Lower leg skin (tissue), 4 donors: ENCODE data around the gene LARP1. TPM values are rescaled to one million over a fixed set of nuclear protein-coding genes. Genes with fewer than 3 reads are reported as not detected.
"Not testable (repeated sequence)": the region's sequence is repeated elsewhere in the genome, so short reads cannot be mapped to it uniquely, and the experiment has no call there.

Experiments
- DNase-seq, 2 donors: peaks; one replicate each; pipeline ENCODE4 v3.0.0-alpha.2; 2019; ENCODE audit warnings: low spot score in 2 of 2
- H3K4me3 ChIP-seq: fragments of 200-600 bp; sonication (generic); 2 replicates; pipeline ENCODE4 v1.5.1; 2017; ENCODE audit warnings: mild to moderate bottlenecking, low read depth; ENCODE audit not compliant: poor library complexity, severe bottlenecking
- CTCF ChIP-seq, 3 donors: fragments of 450-650 bp; IDR thresholded peaks; one replicate each; pipeline ENCODE4 v1.5.1; 2016; ENCODE audit warnings: antibody characterized with exemption in 3 of 3, mild to moderate bottlenecking in 3 of 3, moderate library complexity in 2 of 3
- POLR2A ChIP-seq, 2 donors: fragments of 450-650 bp; IDR thresholded peaks; one replicate each; pipeline ENCODE4 v1.6.1; 2016 to 2017; ENCODE audit warnings: antibody characterized with exemption in 2 of 2, mild to moderate bottlenecking in 1 of 2, moderate library complexity in 1 of 2
- WGBS, 2 donors: methylation state at CpG; one replicate each; pipeline ENCODE4 v1.1.5; 2018; 5-methylcytosine and 5-hydroxymethylcytosine counted together
- intact Hi-C: fragments of 100-400 bp; cut with DNase I; formaldehyde crosslinking; loops from one replicate; pipeline ENCODE4 v1.15.0; 2023; ENCODE audit warnings: low total_unique reads
- total RNA-seq, 4 donors: library from RNA; depleted of rRNA; stranded (reverse); fragments of >200 nt; gene quantifications; one replicate each; pipeline ENCODE4 v1.1.0, GENCODE V29; 2016

The LARP1 gene
- total RNA-seq, 4 donors from 2014 or later, result 96.0 to 115 (median 104) TPM

- no peak for DNase-seq
- intact Hi-C loops, result no loop called here
- TF ChIP-seq CTCF (IDR thresholded peaks at IDR 0.05) (no peak), POLR2A (IDR thresholded peaks at IDR 0.05) (no peak)
- H3K4me3 ChIP-seq, result no peak overlapping the region
- WGBS, 2 donors, result 7 to 8% methylated on average over 5 of the region's 5 CpGs
These were observed 2.7 kb downstream of the LARP1 start for GRCh38 chr5:154757814-154758406.

- intact Hi-C loops, result no loop called here
- no peak overlapping the region for H3K4me3 ChIP-seq
- no peak for DNase-seq
- TF ChIP-seq CTCF (IDR thresholded peaks at IDR 0.05), result no peak
- no peak for TF ChIP-seq POLR2A (IDR thresholded peaks at IDR 0.05)
- 18 to 20% methylated on average over 5 of the region's 5 CpGs for WGBS, 2 donors
These were observed 3.3 kb downstream of the LARP1 start for GRCh38 chr5:154758493-154758892.

- TF ChIP-seq POLR2A (IDR thresholded peaks at IDR 0.05), result no peak
- TF ChIP-seq CTCF (IDR thresholded peaks at IDR 0.05), result no peak
- no peak for DNase-seq
- WGBS, 2 donors, result 45 to 54% methylated on average over 3 of the region's 3 CpGs
These were observed 3.8 kb downstream of the LARP1 start for GRCh38 chr5:154758977-154759376.

GRCh38 chr5:154759868-154760267, 4.7 kb downstream of the LARP1 start:
- H3K4me3 ChIP-seq, intact Hi-C loops, DNase-seq: not testable (repeated sequence)
- 85 to 91% methylated on average over 12 of the region's 12 CpGs for WGBS, 2 donors

More at GRCh38 chr5:154758977-154759376, 3.8 kb downstream of the LARP1 start:
- H3K4me3 ChIP-seq, result no peak overlapping the region
- intact Hi-C loops, result no loop called here

GRCh38 chr5:154761046-154761736, 6.0 kb downstream of the LARP1 start:
- no peak for DNase-seq
- 47 to 50% methylated on average over 5 of the region's 5 CpGs for WGBS, 2 donors
- TF ChIP-seq POLR2A (IDR thresholded peaks at IDR 0.05) (no peak), CTCF (IDR thresholded peaks at IDR 0.05) (no peak)
- intact Hi-C loops, result no loop called here
- H3K4me3 ChIP-seq, result no peak overlapping the region

GRCh38 chr5:154762261-154762660, 7.1 kb downstream of the LARP1 start:
- no peak overlapping the region for H3K4me3 ChIP-seq
- intact Hi-C loops, result no loop called here

More at GRCh38 chr5:154762261-154762660, 7.1 kb downstream of the LARP1 start:
- no peak for TF ChIP-seq POLR2A (IDR thresholded peaks at IDR 0.05)
- TF ChIP-seq CTCF (IDR thresholded peaks at IDR 0.05), result no peak
- no peak for DNase-seq
- 68 to 79% methylated on average over 1 of the region's 1 CpG for WGBS, 2 donors
